H1 (cell line): Measurements from ENCODE around the gene CYSRT1. TPM values are rescaled to one million over a fixed set of nuclear protein-coding genes. Genes with fewer than 3 reads are reported as not detected.

Source experiments
- E2F6 ChIP-seq: IDR thresholded peaks from 2 replicates; pipeline ENCODE4 v1.6.1; 2012; ENCODE audit warnings: inconsistent platforms
- MAFK ChIP-seq: IDR thresholded peaks from 2 replicates; pipeline ENCODE4 v1.6.1; 2012; ENCODE audit warnings: low read depth, mild to moderate bottlenecking, improper control_type of control experiment, low read length
- SAP30 ChIP-seq: fragments of 300-600 bp; sonication (generic); IDR thresholded peaks from 2 replicates; pipeline ENCODE4 v1.7.1; 2012; ENCODE audit warnings: low read length, moderate library complexity, mild to moderate bottlenecking, inconsistent platforms; ENCODE audit not compliant: insufficient read depth, insufficient replicate concordance
- polyA plus RNA-seq, 7 experiments: library from polyadenylated mRNA; depleted of rRNA in 3 of 7; stranded (reverse) in 5 of 7; unstranded in 2 of 7; fragments of >200 nt in 5 of 7; fragments of 200-250 nt in 2 of 7; gene quantifications; 1 replicate in 5 of 7; 2 replicates in 1 of 7; 4 replicates in 1 of 7; pipeline versions ENCODE4 v1.2.1 to v1.2.3, GENCODE V29; 2011 to 2013; ENCODE audit warnings: missing spikeins in 2 of 7, mixed read lengths in 2 of 7
- total RNA-seq: library from RNA; stranded (reverse); fragmentation: NEBNext Ultra II Directional; extraction: Animal tissue kit (Norgen Biotek cat#: 25700); gene quantifications from 2 replicates; pipeline ENCODE4 v1.2.1, GENCODE V29; 2021

Gene CYSRT1
- total and polyA plus RNA-seq, 2 of the 8 experiments (the other 6 are each of a cell fraction or from before 2014, with no cell fraction given): 1.0 to 6.5 TPM

GRCh38 chr9:137223078-137223970, 1.6 kb upstream of the CYSRT1 start (continued):
- TF ChIP-seq MAFK: no peak
- no peak for TF ChIP-seq E2F6
- no peak for TF ChIP-seq SAP30
